Stimulated activated CD4-positive, alpha-beta T cell treated with anti-CD3 and anti-CD28 coated beads, Interleukin-12 subunit alpha, Interleukin-12 subunit beta, amount 100 ng/mL, for 24 hours (primary cell): ENCODE results near the gene IFNK.
"Not testable (repeated sequence)": the region's sequence is repeated elsewhere in the genome, so short reads cannot be mapped to it uniquely, and the experiment has no call there.

Experiments
- DNase-seq, 2 experiments: peaks; one replicate each; pipeline ENCODE4 v3.0.0-alpha.2; 2020; ENCODE audit warnings: low read depth in 2 of 2

IFNK gene

GRCh38 chr9:27524236-27524635 lies at the start of gene IFNK:
IFNK (plus strand) TSS chr9:27524290; CDS start chr9:27524337, 47 bp downstream.
- DNase-seq, result no peak

- DNase-seq, result no peak
Measured at GRCh38 chr9:27474305-27474704, 49.8 kb upstream of the IFNK start.

- no peak for DNase-seq
Measured at GRCh38 chr9:27475057-27475595, 49.0 kb upstream of the IFNK start.

GRCh38 chr9:27476870-27477515 lies 47.1 kb upstream of the IFNK start:
- no peak for DNase-seq

- no peak for DNase-seq
Measured at GRCh38 chr9:27478322-27478721, 45.8 kb upstream of the IFNK start.

GRCh38 chr9:27482709-27483108 lies 41.4 kb upstream of the IFNK start:
- DNase-seq, result no peak

- no peak for DNase-seq
Measured at GRCh38 chr9:27483576-27483975, 40.5 kb upstream of the IFNK start.

- DNase-seq, result no peak
Measured at GRCh38 chr9:27485158-27485557, 38.9 kb upstream of the IFNK start.

GRCh38 chr9:27487128-27487640 lies 36.9 kb upstream of the IFNK start:
- no peak for DNase-seq

GRCh38 chr9:27487927-27488326 lies 36.2 kb upstream of the IFNK start:
- DNase-seq, result no peak

GRCh38 chr9:27489087-27489876 lies 34.8 kb upstream of the IFNK start:
- DNase-seq, result no peak

- DNase-seq, result no peak
Measured at GRCh38 chr9:27491154-27491553, 32.9 kb upstream of the IFNK start.

GRCh38 chr9:27495480-27496134 lies 28.5 kb upstream of the IFNK start:
- DNase-seq, result no peak

- no peak for DNase-seq
Measured at GRCh38 chr9:27496135-27496504, 28.0 kb upstream of the IFNK start.

- DNase-seq, result no peak
Measured at GRCh38 chr9:27497883-27498417, 26.1 kb upstream of the IFNK start.

GRCh38 chr9:27499451-27499850 lies 24.6 kb upstream of the IFNK start:
- no peak for DNase-seq

- not testable (repeated sequence) for DNase-seq
Measured at GRCh38 chr9:27500902-27501301, 23.2 kb upstream of the IFNK start.

GRCh38 chr9:27503623-27504022 lies 20.5 kb upstream of the IFNK start:
- DNase-seq, result no peak

- DNase-seq, result no peak
Measured at GRCh38 chr9:27504259-27504658, 19.8 kb upstream of the IFNK start.

GRCh38 chr9:27505744-27506161 lies 18.3 kb upstream of the IFNK start:
- DNase-seq, result no peak

GRCh38 chr9:27506981-27507380 lies 17.1 kb upstream of the IFNK start:
- DNase-seq, result no peak

- no peak for DNase-seq
Measured at GRCh38 chr9:27510780-27511179, 13.3 kb upstream of the IFNK start.
